ENCODE results near the gene ABCD1. TPM values are rescaled to one million over a fixed set of nuclear protein-coding genes. Genes with fewer than 3 reads are reported as not detected.
A peak's percentile ranks its signal among the peaks of the same experiment; 100 is the strongest.

ABCD1 gene
- total RNA-seq, 3 donors from 2014 or later, result 10.2 to 27.8 (median 10.5) TPM

- Histone ChIP-seq H3K4me3 (peak overlapping the region in 2 of 3 donors; percentile 40 to 56), H3K36me3 (no peaks in the 10 kb centered on the region), H3K9me3 (peaks cover 0 to 3% of the 10 kb centered on the region in 2 donors), H3K27ac (peak overlapping the region; percentile 66 to 83), H3K4me1 (no peaks in the 10 kb centered on the region), H3K27me3 (peaks cover 0 to 35% of the 10 kb centered on the region in 2 donors)
- TF ChIP-seq CTCF (IDR thresholded peaks at IDR 0.05) (no peak), POLR2A (IDR thresholded peaks at IDR 0.05) (no peak), POLR2AphosphoS5 (IDR thresholded peaks at IDR 0.05) (no peak)
- no peak for DNase-seq (ENCODE audit: low spot score in 2 of 2)
- intact Hi-C loops (cut with DNase I; ENCODE audit: low total_unique reads), result loop anchor here (5.0 kb wide), 1 partner anchor 188 kb away; no protein-coding TSS in a partner anchor
These were observed 40.1 kb downstream of the ABCD1 start for GRCh38 chrX:153764786-153765137.

DNA sequence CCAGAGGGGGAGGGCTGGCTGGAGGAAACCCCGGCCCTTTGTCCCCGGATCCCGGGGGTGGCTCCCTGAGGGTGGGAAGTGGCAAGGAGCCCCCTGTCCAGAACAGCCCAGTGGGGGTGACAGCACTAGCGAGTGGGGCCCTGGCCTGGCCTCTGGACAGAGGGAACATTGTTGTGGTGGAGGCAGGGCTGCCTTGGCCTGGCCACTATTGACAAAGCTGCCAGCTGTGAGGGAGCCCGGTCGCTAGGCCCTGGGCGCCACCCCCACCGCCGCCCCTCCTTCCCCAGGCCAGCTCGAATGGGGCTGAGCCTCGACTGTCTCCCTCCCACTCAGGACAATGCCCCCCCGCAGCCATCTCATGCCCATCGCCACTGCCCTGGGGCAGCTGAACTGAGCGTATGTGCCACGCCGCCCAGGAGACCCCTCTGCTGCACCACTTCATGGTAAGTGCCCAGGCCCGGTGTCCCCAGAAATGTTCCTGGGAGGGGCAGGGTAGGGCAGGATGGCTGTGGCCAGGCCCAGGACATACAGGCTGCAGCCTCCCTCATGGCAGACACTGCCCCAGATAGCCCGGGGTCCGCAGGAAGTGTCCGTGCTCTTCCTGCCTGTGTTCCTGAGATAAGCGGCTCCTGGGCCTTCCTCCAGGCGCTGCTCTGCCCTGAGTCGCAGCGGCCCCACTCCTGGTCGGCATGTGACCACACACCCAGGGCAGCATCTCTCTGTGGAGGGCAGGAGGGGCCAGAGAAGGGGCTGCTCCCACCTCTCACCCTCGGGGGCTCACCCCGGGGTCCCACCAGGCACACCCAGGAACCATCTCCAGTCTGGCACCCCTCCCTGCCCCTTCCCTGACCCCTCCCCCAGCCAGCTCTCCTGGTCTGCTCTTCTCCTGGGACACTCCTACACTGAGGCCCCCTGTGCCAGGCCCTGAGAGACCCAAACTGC, 40.8 kb downstream of the ABCD1 start:
- Histone ChIP-seq H3K9me3 (peaks cover 0 to 3% of the 10 kb centered on the region in 2 donors), H3K27ac (peak overlapping the region; percentile 66 to 83), H3K4me3 (peak overlapping the region in 2 of 3 donors; percentile 40 to 56), H3K36me3 (no peaks in the 10 kb centered on the region), H3K27me3 (peaks cover 0 to 41% of the 10 kb centered on the region in 2 donors), H3K4me1 (no peaks in the 10 kb centered on the region)
- TF ChIP-seq POLR2A (IDR thresholded peaks at IDR 0.05) (no peak), CTCF (IDR thresholded peaks at IDR 0.05) (no peak), POLR2AphosphoS5 (IDR thresholded peaks at IDR 0.05) (no peak)
- DNase-seq (ENCODE audit: low spot score in 2 of 2), result no peak
- intact Hi-C loops (cut with DNase I; ENCODE audit: low total_unique reads), result no loop called here

GRCh38 chrX:153766098-153766817, 41.6 kb downstream of the ABCD1 start:
- H3K27ac ChIP-seq, result peak overlapping the region; percentile 66 to 83
- TF ChIP-seq CTCF (IDR thresholded peaks at IDR 0.05), result no peak
- TF ChIP-seq POLR2AphosphoS5 (IDR thresholded peaks at IDR 0.05), result no peak
- no peak for TF ChIP-seq POLR2A (IDR thresholded peaks at IDR 0.05)

GRCh38 chrX:153766871-153767673, 42.4 kb downstream of the ABCD1 start:
- peak overlapping the region in 1 of 3 donors; percentile 40 for H3K4me3 ChIP-seq
- TF ChIP-seq CTCF (IDR thresholded peaks at IDR 0.05), result no peak
- no peak for TF ChIP-seq POLR2A (IDR thresholded peaks at IDR 0.05)
- no peaks in the 10 kb centered on the region for H3K36me3 ChIP-seq
- H3K4me1 ChIP-seq, result no peaks in the 10 kb centered on the region
- intact Hi-C loops (cut with DNase I; ENCODE audit: low total_unique reads), result no loop called here
- peaks cover 0 to 55% of the 10 kb centered on the region in 2 donors for H3K27me3 ChIP-seq
- no peak for DNase-seq (ENCODE audit: low spot score in 2 of 2)
- H3K9me3 ChIP-seq, result peaks cover 0 to 3% of the 10 kb centered on the region in 2 donors
- H3K27ac ChIP-seq, result no peak overlapping the region

More at GRCh38 chrX:153766098-153766817, 41.6 kb downstream of the ABCD1 start:
- no peak for DNase-seq (ENCODE audit: low spot score in 2 of 2)
- Histone ChIP-seq H3K4me1 (no peaks in the 10 kb centered on the region), H3K36me3 (no peaks in the 10 kb centered on the region), H3K27me3 (peaks cover 0 to 48% of the 10 kb centered on the region in 2 donors), H3K9me3 (peaks cover 0 to 3% of the 10 kb centered on the region in 2 donors), H3K4me3 (peak overlapping the region in 2 of 3 donors; percentile 40 to 56)
- intact Hi-C loops (cut with DNase I; ENCODE audit: low total_unique reads), result no loop called here

Measured in breast epithelium (tissue), 4 donors.